ENCODE data around the gene LKAAEAR1. TPM values are rescaled to one million over a fixed set of nuclear protein-coding genes. Genes with fewer than 3 reads are reported as not detected.

Gene LKAAEAR1
- total RNA-seq, 4 donors from 2014 or later = 0.81 TPM; not detected in 3

GRCh38 chr20:64062276-64062595 lies 22.0 kb downstream of the LKAAEAR1 start:
- Histone ChIP-seq H3K27ac (peak overlapping the region in 3 of 4 donors; percentile 85 to 92 (median 89)), H3K27me3 (peaks cover 11% of the 10 kb centered on the region), H3K36me3 (peaks cover 0 to 4% of the 10 kb centered on the region in 2 donors), H3K4me1 (peaks cover 0 to 53% (median 21%) of the 10 kb centered on the region in 3 donors), H3K9me3 (no peaks in the 10 kb centered on the region), H3K4me3 (peak overlapping the region; percentile 80 to 96)
- WGBS, 2 donors (ENCODE audit: low coverage in 1 of 2) = 100% methylated on average over 1 of the region's 5 CpGs; no CpG with 5 or more reads in 1 of the 2 donors
- TF ChIP-seq POLR2AphosphoS5 (IDR thresholded peaks at IDR 0.05) (no peak), CTCF (IDR thresholded peaks at IDR 0.05) (no peak), POLR2A (IDR thresholded peaks at IDR 0.05) (no peak), EP300 (IDR thresholded peaks at IDR 0.05) (no peak)
- ATAC-seq = no peak

GRCh38 chr20:64058536-64058935 lies 25.7 kb downstream of the LKAAEAR1 start:
- TF ChIP-seq CTCF (IDR thresholded peaks at IDR 0.05) (no peak), POLR2A (IDR thresholded peaks at IDR 0.05) (no peak), EP300 (IDR thresholded peaks at IDR 0.05) (no peak)

GRCh38 chr20:64057628-64058498 lies 26.3 kb downstream of the LKAAEAR1 start:
- H3K9me3 ChIP-seq = no peaks in the 10 kb centered on the region
- peaks cover 53% of the 10 kb centered on the region for H3K27me3 ChIP-seq
- H3K4me1 ChIP-seq = peaks cover 0 to 22% (median 7%) of the 10 kb centered on the region in 3 donors
- TF ChIP-seq CTCF (IDR thresholded peaks at IDR 0.05) = peak in 3 of 4 experiments; percentile 61 to 81 (median 71)
- TF ChIP-seq EP300 (IDR thresholded peaks at IDR 0.05) = no peak
- WGBS, 2 donors (ENCODE audit: low coverage in 1 of 2) = 39 to 47% methylated on average over 9 to 15 of the region's 33 CpGs
- peak; percentile 47 for ATAC-seq
- peak overlapping the region in 1 of 2 donors; percentile 28 for H3K4me3 ChIP-seq
- peak overlapping the region in 3 of 4 donors; percentile 60 to 78 (median 66) for H3K27ac ChIP-seq
- H3K36me3 ChIP-seq = no peaks in the 10 kb centered on the region

More at GRCh38 chr20:64058536-64058935, 25.7 kb downstream of the LKAAEAR1 start:
- no peak overlapping the region for H3K4me3 ChIP-seq
- no peaks in the 10 kb centered on the region for H3K9me3 ChIP-seq
- peaks cover 0 to 23% (median 7%) of the 10 kb centered on the region in 3 donors for H3K4me1 ChIP-seq
- H3K36me3 ChIP-seq = no peaks in the 10 kb centered on the region
- WGBS, 2 donors (ENCODE audit: low coverage in 1 of 2) = 60 to 64% methylated on average over 1 to 3 of the region's 12 CpGs
- H3K27me3 ChIP-seq = peaks cover 47% of the 10 kb centered on the region
- H3K27ac ChIP-seq = no peak overlapping the region
- no peak for ATAC-seq

- no peak for ATAC-seq
- H3K36me3 ChIP-seq = no peaks in the 10 kb centered on the region
- peaks cover 61% of the 10 kb centered on the region for H3K27me3 ChIP-seq
- H3K4me3 ChIP-seq = peak overlapping the region in 1 of 2 donors; percentile 28
- peak overlapping the region in 3 of 4 donors; percentile 60 to 78 (median 66) for H3K27ac ChIP-seq
- H3K9me3 ChIP-seq = no peaks in the 10 kb centered on the region
- H3K4me1 ChIP-seq = peaks cover 0 to 15% (median under 1%) of the 10 kb centered on the region in 3 donors
- TF ChIP-seq CTCF (IDR thresholded peaks at IDR 0.05) = no peak
- TF ChIP-seq POLR2A (IDR thresholded peaks at IDR 0.05) = no peak
- no peak for TF ChIP-seq POLR2AphosphoS5 (IDR thresholded peaks at IDR 0.05)
- no peak for TF ChIP-seq EP300 (IDR thresholded peaks at IDR 0.05)
- WGBS, 2 donors (ENCODE audit: low coverage in 1 of 2) = 70% methylated on average over 6 of the region's 39 CpGs; no CpG with 5 or more reads in 1 of the 2 donors
These were observed 27.1 kb downstream of the LKAAEAR1 start for GRCh38 chr20:64056889-64057627.
